Tibial nerve (tissue), 3 donors: ENCODE results near the gene DOCK2.

Experiments
- CTCF ChIP-seq, 5 experiments: fragments of 200-600 bp in 3 of 5; fragments of 450-650 bp in 2 of 5; sonication (generic) in 3 of 5; IDR thresholded peaks; one replicate each; pipeline ENCODE4 v1.5.1; 2016 to 2019; ENCODE audit warnings: antibody characterized with exemption in 5 of 5, mild to moderate bottlenecking in 3 of 5, moderate library complexity in 2 of 5
- POLR2A ChIP-seq, 2 donors: fragments of 450-650 bp; IDR thresholded peaks; one replicate each; pipeline ENCODE4 v1.6.1; 2017; ENCODE audit warnings: antibody characterized with exemption in 2 of 2, mild to moderate bottlenecking in 2 of 2, moderate library complexity in 2 of 2

- TF ChIP-seq POLR2A (IDR thresholded peaks at IDR 0.05): no peak
- no peak for TF ChIP-seq CTCF (IDR thresholded peaks at IDR 0.05)
These were observed 117.7 kb downstream of the DOCK2 start for GRCh38 chr5:169754737-169755136.
